Measurements from ENCODE around the gene HOXC12.

HOXC12 gene

GRCh38 chr12:53968214-53969127 is 13.8 kb downstream of the HOXC12 start:
- Histone ChIP-seq H2AFZ (ENCODE audit: low read length, unreplicated experiment) (no peak overlapping the region), H3K4me1 (ENCODE audit: control insufficient read depth, insufficient read depth, low read length, unreplicated experiment) (peaks cover 3% of the 10 kb centered on the region), H3K4me3 (ENCODE audit: low read depth, low read length) (no peak overlapping the region), H3K79me2 (ENCODE audit: control insufficient read depth, insufficient read depth, low read length, unreplicated experiment) (no peaks in the 10 kb centered on the region), H3K36me3 (ENCODE audit: insufficient read depth, low read length) (no peaks in the 10 kb centered on the region), H3K27ac (ENCODE audit: low read depth, low read length) (no peak overlapping the region), H3K27me3 (ENCODE audit: insufficient read depth, low read length) (peaks cover 100% of the 10 kb centered on the region)

DNA sequence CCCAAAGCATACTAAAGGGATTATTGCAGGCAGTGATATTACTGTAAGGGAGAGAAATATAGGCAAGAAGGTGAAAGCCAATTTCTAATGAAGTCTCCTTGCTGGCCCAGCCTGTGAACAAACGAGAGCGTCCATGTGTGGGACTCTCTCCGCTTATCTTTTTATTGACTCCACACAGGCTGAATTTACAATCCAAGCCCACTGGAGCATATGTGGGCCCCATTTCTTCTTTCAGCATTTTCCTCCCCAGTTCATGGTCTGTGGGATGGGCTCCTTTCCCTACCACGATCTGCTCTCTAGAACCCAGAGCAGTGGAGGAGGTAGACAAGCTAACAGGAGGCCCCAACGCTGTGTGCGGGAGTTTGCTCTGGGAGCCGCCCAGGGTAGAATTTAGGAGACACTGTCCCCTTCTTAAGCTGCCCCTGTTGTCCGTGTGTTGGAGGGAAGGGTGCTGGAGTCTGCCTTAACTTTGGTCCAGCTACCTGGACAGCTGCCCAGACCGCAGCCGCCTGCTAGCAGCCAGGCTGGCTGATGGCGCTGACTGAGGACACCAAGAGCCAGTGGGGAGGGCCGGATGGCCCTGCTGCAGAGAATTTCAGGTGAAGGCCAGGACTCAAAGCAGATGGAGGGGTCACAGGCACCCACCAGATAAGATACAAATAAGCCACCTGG is 15.0 kb downstream of the HOXC12 start:
- H3K36me3 ChIP-seq (ENCODE audit: insufficient read depth, low read length) = no peaks in the 10 kb centered on the region
- peaks cover 3% of the 10 kb centered on the region for H3K4me1 ChIP-seq (ENCODE audit: control insufficient read depth, insufficient read depth, low read length, unreplicated experiment)
- peaks cover 98% of the 10 kb centered on the region for H3K27me3 ChIP-seq (ENCODE audit: insufficient read depth, low read length)
- no peak overlapping the region for H3K4me3 ChIP-seq (ENCODE audit: low read depth, low read length)
- no peak overlapping the region for H3K27ac ChIP-seq (ENCODE audit: low read depth, low read length)
- no peaks in the 10 kb centered on the region for H3K79me2 ChIP-seq (ENCODE audit: control insufficient read depth, insufficient read depth, low read length, unreplicated experiment)
- no peak overlapping the region for H2AFZ ChIP-seq (ENCODE audit: low read length, unreplicated experiment)

- Histone ChIP-seq H3K27ac (ENCODE audit: low read depth, low read length) (no peak overlapping the region), H3K4me1 (ENCODE audit: control insufficient read depth, insufficient read depth, low read length, unreplicated experiment) (peaks cover 3% of the 10 kb centered on the region), H2AFZ (ENCODE audit: low read length, unreplicated experiment) (no peak overlapping the region), H3K27me3 (ENCODE audit: insufficient read depth, low read length) (peaks cover 97% of the 10 kb centered on the region), H3K4me3 (ENCODE audit: low read depth, low read length) (no peak overlapping the region), H3K36me3 (ENCODE audit: insufficient read depth, low read length) (no peaks in the 10 kb centered on the region), H3K79me2 (ENCODE audit: control insufficient read depth, insufficient read depth, low read length, unreplicated experiment) (no peaks in the 10 kb centered on the region)
Measured at GRCh38 chr12:53970451-53970850, 15.7 kb downstream of the HOXC12 start.

- peaks cover 3% of the 10 kb centered on the region for H3K4me1 ChIP-seq (ENCODE audit: control insufficient read depth, insufficient read depth, low read length, unreplicated experiment)
Measured at GRCh38 chr12:53971129-53971528, 16.4 kb downstream of the HOXC12 start.

GRCh38 chr12:53971686-53972085 is 17.0 kb downstream of the HOXC12 start:
- Histone ChIP-seq H3K79me2 (ENCODE audit: control insufficient read depth, insufficient read depth, low read length, unreplicated experiment) (no peaks in the 10 kb centered on the region), H3K27ac (ENCODE audit: low read depth, low read length) (no peak overlapping the region), H2AFZ (ENCODE audit: low read length, unreplicated experiment) (no peak overlapping the region), H3K4me3 (ENCODE audit: low read depth, low read length) (no peak overlapping the region), H3K36me3 (ENCODE audit: insufficient read depth, low read length) (no peaks in the 10 kb centered on the region), H3K4me1 (ENCODE audit: control insufficient read depth, insufficient read depth, low read length, unreplicated experiment) (no peaks in the 10 kb centered on the region), H3K27me3 (ENCODE audit: insufficient read depth, low read length) (peaks cover 97% of the 10 kb centered on the region)

More at GRCh38 chr12:53971129-53971528, 16.4 kb downstream of the HOXC12 start:
- Histone ChIP-seq H3K4me3 (ENCODE audit: low read depth, low read length) (no peak overlapping the region), H2AFZ (ENCODE audit: low read length, unreplicated experiment) (no peak overlapping the region), H3K27ac (ENCODE audit: low read depth, low read length) (no peak overlapping the region), H3K27me3 (ENCODE audit: insufficient read depth, low read length) (peaks cover 97% of the 10 kb centered on the region), H3K79me2 (ENCODE audit: control insufficient read depth, insufficient read depth, low read length, unreplicated experiment) (no peaks in the 10 kb centered on the region), H3K36me3 (ENCODE audit: insufficient read depth, low read length) (no peaks in the 10 kb centered on the region)

GRCh38 chr12:53972152-53972702 is 17.5 kb downstream of the HOXC12 start:
- Histone ChIP-seq H3K27ac (ENCODE audit: low read depth, low read length) (no peak overlapping the region), H3K79me2 (ENCODE audit: control insufficient read depth, insufficient read depth, low read length, unreplicated experiment) (no peaks in the 10 kb centered on the region), H3K4me1 (ENCODE audit: control insufficient read depth, insufficient read depth, low read length, unreplicated experiment) (no peaks in the 10 kb centered on the region), H3K27me3 (ENCODE audit: insufficient read depth, low read length) (peaks cover 97% of the 10 kb centered on the region), H2AFZ (ENCODE audit: low read length, unreplicated experiment) (no peak overlapping the region), H3K4me3 (ENCODE audit: low read depth, low read length) (no peak overlapping the region), H3K36me3 (ENCODE audit: insufficient read depth, low read length) (no peaks in the 10 kb centered on the region)

- Histone ChIP-seq H3K4me3 (ENCODE audit: low read depth, low read length) (peak within 1 kb of the TSS; percentile 68), H3K79me2 (ENCODE audit: control insufficient read depth, insufficient read depth, low read length, unreplicated experiment) (no peaks in the 10 kb centered on the region), H3K36me3 (ENCODE audit: insufficient read depth, low read length) (no peaks in the 10 kb centered on the region), H3K27me3 (ENCODE audit: insufficient read depth, low read length) (peaks cover 97% of the 10 kb centered on the region), H2AFZ (ENCODE audit: low read length, unreplicated experiment) (peak within 1 kb of the TSS; percentile 3), H3K27ac (ENCODE audit: low read depth, low read length) (no peak within 1 kb of the TSS), H3K4me1 (ENCODE audit: control insufficient read depth, insufficient read depth, low read length, unreplicated experiment) (no peaks in the 10 kb centered on the region)
Measured at GRCh38 chr12:53972722-53973235, 18.1 kb downstream of the HOXC12 start, which contains the start of gene HOXC11. TSS of gene HOXC11 (plus strand) at chr12:53973126. CDS start at chr12:53973242, 116 bp downstream.

- Histone ChIP-seq H3K4me1 (ENCODE audit: control insufficient read depth, insufficient read depth, low read length, unreplicated experiment) (no peaks in the 10 kb centered on the region), H2AFZ (ENCODE audit: low read length, unreplicated experiment) (peak overlapping the region; percentile 3), H3K4me3 (ENCODE audit: low read depth, low read length) (peak overlapping the region; percentile 68), H3K27me3 (ENCODE audit: insufficient read depth, low read length) (peaks cover 96% of the 10 kb centered on the region), H3K79me2 (ENCODE audit: control insufficient read depth, insufficient read depth, low read length, unreplicated experiment) (no peaks in the 10 kb centered on the region), H3K27ac (ENCODE audit: low read depth, low read length) (no peak overlapping the region), H3K36me3 (ENCODE audit: insufficient read depth, low read length) (no peaks in the 10 kb centered on the region)
Measured at GRCh38 chr12:53973236-53974042, 18.7 kb downstream of the HOXC12 start.

DNA sequence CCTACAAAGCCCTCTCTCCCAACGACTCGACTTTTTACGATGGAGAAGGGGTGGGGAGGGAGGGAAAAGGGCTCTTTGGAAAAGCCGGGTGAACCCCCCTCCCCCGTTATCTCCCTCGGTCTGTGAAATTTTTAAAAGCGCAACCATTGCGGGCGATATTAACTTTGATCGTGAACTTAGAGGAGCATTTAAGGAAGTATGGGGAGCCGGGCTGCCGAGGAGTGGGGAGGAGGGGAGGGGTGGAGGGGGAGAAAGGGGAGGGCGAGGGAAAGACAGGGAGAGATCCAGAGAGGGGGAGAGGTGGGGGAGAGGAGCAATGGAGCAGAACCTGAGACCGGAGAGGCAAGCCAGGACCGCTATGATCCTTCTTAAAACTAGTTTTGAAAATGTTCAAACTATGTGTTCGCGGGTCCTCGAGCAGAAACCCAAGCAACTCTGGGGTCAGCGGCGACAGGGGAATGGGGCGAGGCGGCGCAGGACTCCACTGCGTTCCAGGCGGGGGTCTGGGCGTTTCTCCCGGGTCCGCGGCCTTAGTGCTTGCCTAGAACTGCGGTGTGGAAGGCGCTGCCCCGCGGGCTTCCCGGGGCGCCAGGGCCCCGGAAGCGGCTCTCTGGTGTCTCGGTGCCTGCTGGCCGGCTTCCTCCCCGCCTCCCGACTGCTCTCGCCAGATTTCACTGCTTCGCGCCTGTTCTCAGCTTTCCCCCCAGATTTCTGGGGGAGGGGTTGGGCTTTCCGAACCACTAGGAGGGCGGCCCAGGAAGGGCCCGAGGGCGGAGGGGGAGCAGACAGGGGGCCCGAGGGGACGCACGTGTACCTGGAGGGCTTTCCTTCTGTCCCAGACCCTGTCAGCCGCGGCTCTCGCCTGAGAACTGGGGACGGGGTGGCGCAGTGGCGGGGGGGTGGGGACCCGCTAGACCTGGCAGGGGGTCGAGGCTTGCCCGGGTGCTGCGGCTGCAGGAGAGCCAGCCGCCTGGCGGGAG is 19.7 kb downstream of the HOXC12 start, which contains the start of gene HOTAIR:
Gene HOTAIR (minus strand): TSS at position 871 of the 980 bp plus-strand sequence.
- H3K27ac ChIP-seq (ENCODE audit: low read depth, low read length) = no peak within 1 kb of the TSS
- H3K4me3 ChIP-seq (ENCODE audit: low read depth, low read length) = peak within 1 kb of the TSS; percentile 68
- peak within 1 kb of the TSS; percentile 74 for H2AFZ ChIP-seq (ENCODE audit: low read length, unreplicated experiment)
- H3K36me3 ChIP-seq (ENCODE audit: insufficient read depth, low read length) = no peaks in the 10 kb centered on the region
- H3K79me2 ChIP-seq (ENCODE audit: control insufficient read depth, insufficient read depth, low read length, unreplicated experiment) = no peaks in the 10 kb centered on the region
- H3K27me3 ChIP-seq (ENCODE audit: insufficient read depth, low read length) = peaks cover 96% of the 10 kb centered on the region
- H3K4me1 ChIP-seq (ENCODE audit: control insufficient read depth, insufficient read depth, low read length, unreplicated experiment) = no peaks in the 10 kb centered on the region
